Measurements from ENCODE around the gene DNM3.

DNM3 gene

GRCh38 chr1:172380441-172381244, 539.3 kb downstream of the DNM3 start:
- no peak for FAIRE-seq

- no peak for FAIRE-seq
These were observed 540.6 kb downstream of the DNM3 start for GRCh38 chr1:172381946-172382345.

DNA sequence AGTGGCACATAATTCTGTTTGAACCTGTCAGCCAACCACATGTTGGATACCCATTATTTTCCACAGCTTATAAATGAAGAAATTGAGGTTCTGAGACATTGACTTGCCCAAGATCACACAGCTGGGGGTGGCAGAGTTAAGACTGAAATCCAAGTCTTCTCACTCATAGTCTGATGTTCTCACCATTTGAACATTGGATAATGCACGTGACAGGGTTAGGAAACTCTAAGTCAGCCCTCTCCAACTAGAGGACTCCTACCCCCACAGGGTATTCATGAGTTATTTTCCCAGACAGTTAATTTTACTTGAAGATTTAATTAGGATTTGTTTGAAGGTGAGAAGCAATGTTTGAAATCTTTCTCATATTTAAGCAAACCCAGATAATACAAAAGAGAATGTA, 541.1 kb downstream of the DNM3 start:
- no peak for FAIRE-seq

DNA sequence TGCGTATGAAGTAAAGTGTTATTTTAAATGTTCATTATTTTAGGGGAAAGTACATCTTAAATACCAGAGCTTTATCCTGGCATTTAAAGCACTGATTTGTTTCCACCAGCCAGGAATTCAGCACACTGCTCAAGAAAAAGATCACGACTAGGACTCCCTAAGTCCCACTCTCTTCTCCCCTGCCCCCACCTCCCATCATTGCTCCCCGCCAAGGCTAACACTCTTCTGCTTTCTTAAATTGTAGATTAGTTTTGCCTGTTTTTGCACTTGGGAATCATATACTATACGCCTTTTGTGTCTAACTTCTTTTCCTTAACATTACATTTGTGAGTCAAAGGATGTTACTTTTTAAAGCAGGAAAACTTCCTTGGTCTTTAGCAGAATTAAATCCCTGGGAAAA, 541.7 kb downstream of the DNM3 start:
- FAIRE-seq = no peak

DNA sequence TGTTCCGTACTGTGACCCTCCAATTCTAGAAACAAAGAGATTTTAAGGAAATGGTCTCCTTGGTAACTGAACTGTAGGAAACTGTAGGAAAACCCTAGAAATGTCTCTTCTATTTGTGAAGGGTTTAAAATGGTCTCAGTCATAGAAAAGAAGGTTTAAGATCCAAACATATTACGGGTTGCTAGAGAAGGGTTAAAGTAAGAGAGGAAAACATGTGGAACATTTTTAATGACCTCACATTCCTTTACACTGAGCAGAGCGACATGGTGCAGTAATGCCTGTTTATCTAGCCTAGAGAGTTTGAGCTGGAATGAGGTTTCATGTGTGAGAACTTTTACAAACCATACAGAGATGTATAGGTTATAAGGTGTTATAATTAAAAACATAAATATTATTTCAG, 542.2 kb downstream of the DNM3 start:
- no peak for FAIRE-seq

DNA sequence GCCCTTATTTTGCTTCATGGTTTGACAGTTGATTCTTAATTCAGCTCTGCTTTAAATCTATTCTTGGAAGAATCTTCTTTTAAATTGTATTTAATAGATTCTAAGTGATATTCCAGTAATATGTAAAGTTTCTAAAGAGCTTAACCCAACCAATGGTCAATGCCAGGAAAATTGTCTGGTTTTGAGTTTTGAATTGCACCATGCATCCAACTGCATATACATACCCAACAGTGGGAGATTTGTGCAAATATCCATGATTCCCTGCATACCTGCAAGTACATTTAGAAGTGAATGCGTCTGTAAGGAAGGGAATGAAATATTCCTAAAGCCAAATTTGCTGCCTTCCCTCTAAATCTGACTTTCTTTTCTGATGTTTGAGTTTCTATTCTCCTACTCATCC, 543.4 kb downstream of the DNM3 start:
- FAIRE-seq = no peak

DNA sequence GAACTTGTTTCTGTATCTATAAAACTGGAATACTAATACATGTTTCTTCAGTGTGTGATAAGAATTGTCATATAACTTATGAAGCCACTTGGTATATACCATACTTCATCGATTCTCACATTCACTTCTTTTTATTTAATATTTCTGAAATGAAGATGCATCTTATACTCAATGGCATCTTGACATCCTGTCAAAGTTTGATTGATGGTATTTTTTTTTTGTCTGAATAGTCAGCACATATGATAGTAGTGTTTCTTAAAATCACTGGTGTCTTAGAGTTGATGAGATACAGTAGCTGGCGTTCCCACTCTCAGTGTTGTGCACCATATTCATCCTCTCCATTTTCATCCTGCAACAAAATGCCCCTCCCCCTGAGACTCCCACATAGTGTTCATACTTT, 544.7 kb downstream of the DNM3 start:
- no peak for FAIRE-seq

- FAIRE-seq = no peak
These were observed 547.2 kb downstream of the DNM3 start for GRCh38 chr1:172388490-172388889.

DNA sequence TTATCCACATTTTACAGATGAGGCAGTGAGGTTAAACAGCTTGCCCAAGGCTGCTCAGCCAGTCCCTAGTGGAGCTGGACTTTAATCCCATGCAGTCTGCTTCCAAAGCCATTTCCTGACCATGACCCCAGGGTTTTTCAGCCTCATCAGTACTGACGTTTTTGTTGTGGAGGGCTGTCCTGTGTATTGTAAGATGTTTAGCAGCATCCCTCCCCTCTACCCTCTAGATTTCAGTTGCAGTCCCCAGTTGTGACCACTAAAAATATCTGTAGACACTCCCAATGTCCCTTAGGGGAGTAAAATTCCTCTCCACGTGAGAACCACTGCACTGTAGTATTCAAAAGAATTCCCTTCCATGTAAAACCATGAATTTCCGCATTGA, 549.0 kb downstream of the DNM3 start:
- no peak for FAIRE-seq

DNA sequence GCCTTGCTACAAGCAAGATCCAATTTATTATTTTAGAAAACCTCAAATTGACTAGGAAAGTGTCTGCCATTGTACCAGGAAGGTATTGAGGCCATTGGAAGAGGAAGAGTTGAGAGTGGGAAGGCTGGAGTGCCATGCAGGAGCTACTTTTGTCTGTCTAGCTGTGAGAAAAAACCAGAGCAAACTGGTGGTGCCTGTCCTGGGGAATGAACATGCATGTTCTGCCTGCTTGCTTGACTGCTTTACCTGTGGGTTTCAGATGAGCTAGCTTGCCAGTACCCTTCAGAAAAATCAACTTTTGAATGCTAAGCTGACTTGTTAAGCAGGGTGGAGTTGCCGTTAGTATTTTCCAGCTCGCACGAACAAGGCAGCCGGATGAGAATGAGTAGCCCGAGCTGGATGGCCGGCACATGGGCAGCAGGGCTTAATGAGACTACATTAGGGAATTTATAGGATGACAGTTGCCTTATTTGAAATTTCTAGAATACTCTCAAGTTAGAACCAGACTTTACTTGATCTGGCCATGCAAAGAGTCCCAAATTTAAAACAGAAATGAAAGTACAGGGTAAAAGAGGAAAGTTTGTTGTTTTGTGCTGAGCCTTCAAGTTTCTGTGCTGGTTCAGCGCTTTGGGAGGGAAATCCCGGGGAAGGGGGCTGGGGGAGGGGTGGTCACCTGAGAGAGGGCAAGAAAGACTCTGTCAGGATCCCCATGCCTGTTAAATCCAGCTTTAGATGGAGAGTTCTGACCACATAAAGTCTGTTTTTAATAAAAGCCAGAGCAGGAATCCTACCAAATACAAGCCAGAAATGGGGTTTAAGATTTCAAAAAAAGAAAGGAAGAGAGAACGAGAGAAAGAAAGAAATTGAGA, 549.6 kb downstream of the DNM3 start:
- no peak for FAIRE-seq

DNA sequence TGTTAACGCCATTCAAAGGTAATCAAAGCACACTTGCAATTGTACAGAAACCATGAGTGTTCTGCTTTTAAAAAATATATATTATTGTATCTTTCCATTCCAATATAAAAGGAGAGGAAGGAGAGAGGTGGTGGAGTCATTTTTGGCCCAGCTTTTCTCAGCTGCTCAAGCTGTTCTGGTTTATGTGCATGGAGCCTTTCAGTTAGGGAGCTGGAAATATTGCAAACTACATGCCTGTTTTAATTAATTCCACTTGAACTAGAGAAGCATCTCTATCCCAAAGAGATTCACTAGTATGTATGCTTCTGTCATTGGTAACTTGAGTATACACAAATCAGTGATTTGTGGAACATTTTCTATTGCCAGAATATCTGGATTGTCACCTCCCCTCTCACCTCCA, 550.7 kb downstream of the DNM3 start:
- no peak for FAIRE-seq

- no peak for FAIRE-seq
These were observed 552.1 kb downstream of the DNM3 start for GRCh38 chr1:172393354-172393753.

GRCh38 chr1:172394141-172394751, 552.9 kb downstream of the DNM3 start:
- FAIRE-seq = no peak

DNA sequence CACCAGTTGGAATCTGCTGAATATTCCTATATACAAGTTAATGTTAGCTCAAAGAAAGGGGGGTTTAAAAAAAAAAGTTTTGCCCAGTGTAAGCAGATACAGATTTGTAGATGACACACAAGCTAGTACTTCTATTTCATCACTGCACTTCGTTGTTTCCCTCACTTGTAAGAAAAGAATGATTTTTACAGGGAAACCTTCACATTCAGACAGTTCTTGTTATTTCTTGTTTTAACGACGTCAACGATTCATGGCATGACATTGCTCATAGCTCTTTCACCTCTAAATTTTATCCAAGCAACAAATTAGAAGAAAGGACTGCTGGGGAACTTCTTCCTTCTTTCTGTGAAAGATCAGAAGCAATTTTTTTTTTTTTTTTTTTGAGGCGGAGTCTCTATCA, 553.5 kb downstream of the DNM3 start:
- no peak for FAIRE-seq

GRCh38 chr1:172395576-172395975, 554.3 kb downstream of the DNM3 start:
- FAIRE-seq = no peak

DNA sequence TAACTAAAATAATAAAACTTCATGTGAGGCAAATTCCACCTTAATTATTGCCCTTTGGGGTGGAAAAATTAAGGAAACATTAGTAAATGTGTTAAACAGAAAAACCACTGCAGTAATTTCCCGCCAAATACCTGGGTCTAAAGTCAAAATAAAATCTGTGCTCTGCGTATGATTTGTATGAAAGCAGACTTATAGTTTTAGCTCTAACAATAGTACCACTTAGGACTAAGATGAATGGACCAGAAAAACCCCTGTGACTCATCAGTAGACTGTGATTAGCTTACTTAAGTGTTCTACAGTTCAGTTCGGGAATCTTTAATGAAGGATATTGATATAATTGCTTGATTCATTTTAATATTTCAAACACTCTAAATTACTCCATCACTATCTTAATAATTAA, 555.9 kb downstream of the DNM3 start:
- FAIRE-seq = no peak

GRCh38 chr1:172397633-172398032, 556.3 kb downstream of the DNM3 start:
- peak; percentile 31 for FAIRE-seq

DNA sequence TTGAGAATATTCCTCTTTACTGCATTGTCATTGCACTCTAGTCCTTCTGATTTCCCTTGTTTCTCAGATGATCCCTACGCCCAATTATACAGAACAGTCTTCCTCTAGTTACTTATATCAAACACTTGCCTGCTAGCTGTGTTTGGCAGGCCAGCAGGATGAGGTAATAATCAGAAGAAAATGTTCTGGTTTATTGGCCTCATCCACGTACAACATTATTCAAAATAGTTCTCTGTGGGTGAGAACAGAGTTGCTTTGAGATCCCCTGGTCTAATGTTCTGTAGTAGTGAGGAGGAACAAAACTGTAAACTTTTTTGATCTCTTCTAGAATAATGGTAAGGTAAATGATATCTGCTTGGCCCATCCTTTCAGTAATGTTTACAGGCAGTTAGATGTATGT, 556.9 kb downstream of the DNM3 start:
- FAIRE-seq = no peak

DNA sequence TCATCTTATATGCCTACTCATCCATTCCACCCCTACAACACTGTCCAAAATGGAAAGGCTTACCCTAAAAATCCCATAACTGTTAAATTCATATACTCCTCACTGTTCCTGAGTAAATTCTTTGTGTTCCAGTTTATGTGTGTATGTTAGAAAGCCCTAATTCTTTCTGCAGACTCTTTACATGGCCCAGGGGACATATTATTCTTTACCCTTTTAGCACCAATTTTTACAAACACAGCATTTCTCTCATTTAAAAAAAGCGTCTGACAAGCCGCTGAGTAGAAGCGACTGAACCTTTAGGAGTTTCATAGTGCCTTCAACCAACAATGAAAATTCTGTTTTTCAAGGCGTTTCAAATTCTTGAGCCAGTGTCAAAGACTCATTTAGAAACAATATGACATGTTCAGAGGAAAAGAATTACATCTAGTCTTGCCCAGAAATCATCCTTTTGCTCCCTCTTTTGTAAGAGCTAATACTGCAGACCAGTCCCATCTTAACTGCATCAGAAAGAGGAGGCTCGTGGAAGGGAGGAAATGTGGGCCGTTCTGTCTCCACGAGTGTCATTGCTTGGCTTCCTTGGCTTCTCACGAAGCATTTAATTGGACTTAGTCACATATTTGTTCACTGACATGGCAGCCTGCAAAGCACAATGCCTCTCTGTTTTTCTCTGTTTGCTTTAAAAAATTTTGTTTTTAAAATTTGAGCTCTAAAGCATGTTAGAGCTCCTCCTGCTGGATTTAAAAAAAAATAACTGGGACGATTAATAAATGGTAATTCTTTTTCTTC, 557.9 kb downstream of the DNM3 start:
- no peak for FAIRE-seq

GRCh38 chr1:172399756-172400721, 558.7 kb downstream of the DNM3 start:
- no peak for FAIRE-seq

DNA sequence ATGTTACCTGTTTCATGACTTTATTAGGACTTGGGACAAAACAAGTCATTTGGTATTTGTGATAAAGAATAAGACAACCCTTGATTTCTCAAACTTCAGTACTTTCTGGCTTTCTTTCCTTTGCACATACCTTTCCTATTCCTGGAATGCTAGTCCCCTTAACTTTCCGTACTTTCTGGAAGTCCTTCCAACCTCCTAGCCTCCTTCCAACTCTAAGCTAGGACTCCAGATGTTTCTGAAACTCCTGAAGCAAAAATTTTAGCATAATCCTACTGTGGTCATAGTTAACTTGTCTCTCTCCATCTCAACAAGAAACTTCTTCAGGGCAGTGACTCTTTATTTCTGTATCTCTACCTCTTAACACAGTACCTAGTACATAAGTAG, 559.4 kb downstream of the DNM3 start:
- no peak for FAIRE-seq

DNA sequence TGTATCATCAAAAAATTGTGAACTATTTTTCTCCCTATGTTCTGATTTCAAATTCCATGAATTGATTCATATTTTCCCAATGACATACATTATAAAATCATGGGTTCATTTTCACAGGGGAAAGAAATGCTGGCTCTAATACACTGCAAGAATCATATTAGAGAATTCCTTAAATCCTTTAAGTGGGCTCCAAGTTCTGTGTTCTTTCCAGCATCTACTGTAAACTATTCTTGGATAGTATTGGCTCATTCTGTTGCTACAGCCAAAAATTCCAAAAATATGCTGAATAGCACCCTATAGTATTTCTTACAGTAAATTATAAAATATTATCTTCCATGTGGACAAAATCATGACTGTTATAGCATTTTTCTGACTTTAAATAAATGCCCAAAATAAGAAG, 560.2 kb downstream of the DNM3 start:
- no peak for FAIRE-seq

Data from colon (tissue), 2 donors.